Mesodermal cell (in vitro differentiated cells): ENCODE results near the gene RNASE11.
"Not testable (repeated sequence)": the region's sequence is repeated elsewhere in the genome, so short reads cannot be mapped to it uniquely, and the experiment has no call there.

ENCODE experiments used
- H3K27ac ChIP-seq: 2 replicates; pipeline ENCODE4 v1.7.0; 2013; ENCODE audit warnings: mild to moderate bottlenecking, low read depth, low read length, moderate library complexity; ENCODE audit not compliant: severe bottlenecking
- H3K36me3 ChIP-seq: 2 replicates; pipeline ENCODE4 v1.7.1; 2013; ENCODE audit warnings: mild to moderate bottlenecking, low read length, moderate library complexity; ENCODE audit not compliant: control insufficient read depth, insufficient read depth
- H3K4me1 ChIP-seq: one replicate; pipeline ENCODE4 v1.7.1; 2013; ENCODE audit warnings: mild to moderate bottlenecking, low read length; ENCODE audit not compliant: insufficient read depth, control insufficient read depth, poor library complexity, severe bottlenecking
- H3K4me3 ChIP-seq: 2 replicates; pipeline ENCODE4 v1.7.0; 2013; ENCODE audit warnings: low read length, control low read depth, mild to moderate bottlenecking; ENCODE audit not compliant: insufficient read depth, poor library complexity, severe bottlenecking; ENCODE audit errors: extremely low read depth
- H3K9me3 ChIP-seq: 2 replicates; pipeline ENCODE4 v1.7.1; 2013; ENCODE audit warnings: mild to moderate bottlenecking, low read length, moderate library complexity; ENCODE audit not compliant: control insufficient read depth
- WGBS, 2 experiments: methylation state at CpG; one replicate each; pipeline ENCODE4 v1.1.5; 2013; ENCODE audit warnings: missing lambda C conversion rate in 2 of 2; ENCODE audit not compliant: insufficient coverage in 2 of 2; 5-methylcytosine and 5-hydroxymethylcytosine counted together

The RNASE11 gene

GRCh38 chr14:20603813-20604690 is 16.3 kb upstream of the RNASE11 start:
- H3K36me3 ChIP-seq = no peaks in the 10 kb centered on the region
- 91 to 96% methylated on average over 13 of the region's 13 CpGs for whole genome bisulfite sequencing, 2 experiments
- H3K9me3 ChIP-seq = no peaks in the 10 kb centered on the region

GRCh38 chr14:20602583-20602982 is 14.8 kb upstream of the RNASE11 start:
- no peaks in the 10 kb centered on the region for H3K36me3 ChIP-seq
- no peak overlapping the region for H3K4me3 ChIP-seq
- H3K9me3 ChIP-seq = no peaks in the 10 kb centered on the region
- H3K27ac ChIP-seq = no peak overlapping the region
- 86 to 97% methylated on average over 6 to 8 of the region's 9 CpGs for WGBS, 2 experiments
- no peaks in the 10 kb centered on the region for H3K4me1 ChIP-seq

More at GRCh38 chr14:20603813-20604690, 16.3 kb upstream of the RNASE11 start:
- no peaks in the 10 kb centered on the region for H3K4me1 ChIP-seq
- no peak overlapping the region for H3K27ac ChIP-seq
- no peak overlapping the region for H3K4me3 ChIP-seq

DNA sequence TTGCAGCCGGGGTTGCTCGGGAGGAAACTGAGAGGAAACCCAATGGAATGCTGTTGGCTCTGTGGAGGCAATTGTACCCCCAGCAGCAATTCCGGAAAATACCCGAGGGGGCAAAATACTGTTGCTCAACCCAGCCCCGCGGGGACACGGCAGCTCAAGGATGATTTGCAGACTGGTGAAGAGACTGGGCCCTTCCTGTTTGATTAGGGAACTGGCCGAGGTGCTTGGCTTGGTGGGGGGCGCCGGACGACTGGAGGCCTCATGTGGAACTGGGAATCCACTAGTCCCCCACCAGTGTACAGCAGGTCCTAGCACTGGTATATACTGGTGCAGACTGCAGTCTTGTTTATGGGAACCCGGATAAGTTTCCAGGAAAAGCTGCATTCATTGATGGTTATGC is 13.7 kb upstream of the RNASE11 start:
- Histone ChIP-seq H3K36me3 (no peaks in the 10 kb centered on the region), H3K27ac (no peak overlapping the region), H3K4me3 (no peak overlapping the region), H3K9me3 (no peaks in the 10 kb centered on the region), H3K4me1 (no peaks in the 10 kb centered on the region)
- 88 to 93% methylated on average over 9 to 12 of the region's 12 CpGs for WGBS, 2 experiments

DNA sequence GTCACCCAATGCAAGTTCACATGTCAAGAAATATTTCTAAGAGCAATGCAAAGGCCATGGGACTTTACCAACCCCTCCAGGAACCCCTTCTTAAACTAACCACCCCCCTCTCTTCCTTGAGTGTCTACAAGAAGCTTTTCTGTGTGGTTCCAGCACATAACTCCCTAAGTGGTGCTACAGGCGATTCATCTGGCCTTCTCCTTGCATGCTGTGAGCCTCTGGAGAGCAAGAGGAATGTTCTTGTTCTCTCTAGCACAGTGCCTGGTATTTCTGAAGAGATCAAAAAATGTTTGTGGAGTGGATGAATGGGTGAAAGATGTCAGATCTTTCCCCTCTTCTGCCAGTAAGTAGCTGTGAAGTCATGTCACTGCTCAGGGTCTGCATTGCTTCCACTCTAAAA is 9.3 kb upstream of the RNASE11 start:
- H3K9me3 ChIP-seq = no peaks in the 10 kb centered on the region
- H3K4me1 ChIP-seq = no peaks in the 10 kb centered on the region
- H3K4me3 ChIP-seq = no peak overlapping the region
- WGBS, 2 experiments = 63% methylated on average over 1 of the region's 1 CpG; no CpG with 5 or more reads in 1 of the 2 experiments
- no peak overlapping the region for H3K27ac ChIP-seq
- no peaks in the 10 kb centered on the region for H3K36me3 ChIP-seq

- H3K4me3 ChIP-seq, H3K36me3 ChIP-seq, H3K4me1 ChIP-seq, H3K9me3 ChIP-seq, H3K27ac ChIP-seq: not testable (repeated sequence)
- 94 to 100% methylated on average over 1 to 3 of the region's 3 CpGs for WGBS, 2 experiments
Observed at GRCh38 chr14:20595726-20596125, 7.9 kb upstream of the RNASE11 start.

DNA sequence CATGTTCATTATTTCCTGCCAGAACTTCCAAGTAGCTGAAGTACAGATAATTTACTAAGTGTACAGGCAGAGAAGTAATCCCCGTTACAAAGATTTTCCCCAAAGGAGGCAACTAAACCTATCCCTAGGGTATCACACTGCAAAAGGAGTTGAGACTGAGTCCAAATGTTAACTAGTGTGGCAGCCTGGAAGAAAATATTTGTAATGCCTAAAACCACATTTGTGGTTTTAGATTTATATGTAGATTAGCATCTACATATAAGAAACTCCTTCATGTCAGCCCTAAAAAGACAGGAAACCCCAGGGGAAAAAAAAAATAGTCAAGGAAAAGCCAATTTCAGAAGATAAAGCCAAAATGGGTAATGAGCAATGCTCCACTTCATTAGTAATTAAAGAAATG is 4.8 kb upstream of the RNASE11 start:
- Histone ChIP-seq H3K9me3 (no peaks in the 10 kb centered on the region), H3K27ac (no peak overlapping the region)
- no CpG with 5 or more reads among the region's 1 CpG for WGBS, 2 experiments

DNA sequence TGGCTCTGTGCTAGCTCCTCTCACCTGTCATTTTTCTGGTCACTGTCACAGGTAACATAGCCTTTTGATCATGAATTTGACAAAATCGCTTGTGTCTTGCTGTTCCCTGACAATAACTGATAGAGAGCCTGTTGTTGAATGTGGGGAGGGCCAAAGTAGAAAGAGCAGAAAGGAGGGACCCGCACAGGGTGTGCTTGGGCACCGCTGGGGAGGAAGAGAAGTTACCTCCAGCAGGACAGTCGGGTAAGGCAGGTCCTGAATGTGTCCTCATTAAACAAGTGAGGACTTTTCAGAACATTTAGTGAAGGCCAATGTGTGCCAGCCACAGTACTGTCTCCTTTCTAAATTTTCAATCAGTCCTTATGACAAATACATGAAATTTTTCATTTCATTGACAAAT is 3.4 kb upstream of the RNASE11 start, which contains the start of gene RNASE12:
TSS of gene RNASE12 (minus strand) at position 142 of the 400 bp plus-strand sequence. CDS start 653 bp downstream, outside the sequence.
- Histone ChIP-seq H3K27ac (no peak within 1 kb of the TSS), H3K4me3 (no peak within 1 kb of the TSS), H3K4me1 (no peaks in the 10 kb centered on the region), H3K36me3 (no peaks in the 10 kb centered on the region), H3K9me3 (no peaks in the 10 kb centered on the region)
- 79 to 90% methylated on average over 3 to 4 of the region's 4 CpGs for WGBS, 2 experiments

More for the DNA sequence above, 4.8 kb upstream of the RNASE11 start:
- H3K4me3 ChIP-seq = no peak overlapping the region
- H3K4me1 ChIP-seq = no peaks in the 10 kb centered on the region
- no peaks in the 10 kb centered on the region for H3K36me3 ChIP-seq

DNA sequence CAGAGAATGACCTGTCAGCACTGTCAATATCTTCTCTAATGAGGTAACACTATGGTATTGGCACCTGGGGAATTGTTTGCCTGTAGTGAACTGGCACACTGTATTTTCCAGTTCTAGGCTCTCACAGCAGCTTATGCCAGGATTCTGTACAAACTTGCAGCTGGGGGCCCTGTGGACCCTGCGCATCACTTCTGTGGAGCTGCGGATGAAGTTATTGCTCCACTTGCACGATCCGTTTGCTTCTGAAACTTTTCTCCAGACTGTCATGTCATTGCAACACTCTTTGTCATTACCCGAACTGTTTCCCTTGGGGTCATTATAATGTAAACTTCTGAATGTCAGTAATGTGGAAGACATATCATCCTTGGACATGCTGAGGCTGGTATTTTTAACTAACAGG is 3.9 kb downstream of the RNASE11 start:
- Histone ChIP-seq H3K4me1 (no peaks in the 10 kb centered on the region), H3K36me3 (no peaks in the 10 kb centered on the region), H3K4me3 (no peak overlapping the region), H3K9me3 (no peaks in the 10 kb centered on the region), H3K27ac (no peak overlapping the region)
- 88 to 96% methylated on average over 4 of the region's 5 CpGs for WGBS, 2 experiments

DNA sequence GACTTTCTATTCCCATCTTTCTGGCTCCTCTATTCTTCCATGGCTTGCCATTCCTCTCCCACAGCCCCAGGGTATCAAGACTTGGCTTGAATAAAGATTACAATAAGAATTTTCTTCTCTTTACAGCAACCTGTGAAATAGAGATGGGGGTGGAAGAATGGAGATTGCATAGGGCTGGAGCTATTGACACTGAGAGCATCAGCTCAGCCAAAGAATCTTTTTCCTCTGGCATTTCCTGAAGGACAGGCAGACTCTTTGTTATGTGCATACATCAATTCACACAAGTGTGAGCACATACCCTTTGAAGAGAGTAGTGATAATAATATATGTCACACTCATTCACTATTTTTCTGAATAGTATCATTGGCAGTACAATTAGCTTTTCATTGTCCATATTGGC is 4.7 kb downstream of the RNASE11 start:
- H3K9me3 ChIP-seq = no peaks in the 10 kb centered on the region
- no peak overlapping the region for H3K27ac ChIP-seq
- H3K4me1 ChIP-seq = no peaks in the 10 kb centered on the region
- H3K36me3 ChIP-seq = no peaks in the 10 kb centered on the region
- no peak overlapping the region for H3K4me3 ChIP-seq

DNA sequence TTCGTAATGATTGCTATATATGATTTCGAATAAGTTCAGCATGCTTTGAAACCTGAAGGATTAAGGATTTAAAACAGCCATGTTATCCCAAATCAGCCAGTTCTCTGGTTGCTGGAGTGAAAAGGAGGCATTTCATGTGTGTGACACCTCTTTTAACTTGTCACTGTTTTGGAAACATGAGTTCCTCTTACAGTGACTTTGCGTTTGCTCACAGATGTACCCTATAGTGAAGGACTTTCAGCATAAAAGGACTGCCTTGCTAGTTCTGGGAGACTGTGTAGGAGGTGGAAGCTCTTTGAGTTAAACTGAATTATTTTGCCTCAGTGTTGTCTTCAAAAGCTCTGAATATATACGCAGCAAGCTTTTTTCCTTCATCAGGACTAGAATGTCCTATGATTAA is 7.6 kb downstream of the RNASE11 start:
- no peaks in the 10 kb centered on the region for H3K36me3 ChIP-seq
- 61 to 85% methylated on average over 2 of the region's 4 CpGs for WGBS, 2 experiments
- H3K4me3 ChIP-seq = no peak overlapping the region
- no peaks in the 10 kb centered on the region for H3K4me1 ChIP-seq
- no peak overlapping the region for H3K27ac ChIP-seq
- H3K9me3 ChIP-seq = no peaks in the 10 kb centered on the region

DNA sequence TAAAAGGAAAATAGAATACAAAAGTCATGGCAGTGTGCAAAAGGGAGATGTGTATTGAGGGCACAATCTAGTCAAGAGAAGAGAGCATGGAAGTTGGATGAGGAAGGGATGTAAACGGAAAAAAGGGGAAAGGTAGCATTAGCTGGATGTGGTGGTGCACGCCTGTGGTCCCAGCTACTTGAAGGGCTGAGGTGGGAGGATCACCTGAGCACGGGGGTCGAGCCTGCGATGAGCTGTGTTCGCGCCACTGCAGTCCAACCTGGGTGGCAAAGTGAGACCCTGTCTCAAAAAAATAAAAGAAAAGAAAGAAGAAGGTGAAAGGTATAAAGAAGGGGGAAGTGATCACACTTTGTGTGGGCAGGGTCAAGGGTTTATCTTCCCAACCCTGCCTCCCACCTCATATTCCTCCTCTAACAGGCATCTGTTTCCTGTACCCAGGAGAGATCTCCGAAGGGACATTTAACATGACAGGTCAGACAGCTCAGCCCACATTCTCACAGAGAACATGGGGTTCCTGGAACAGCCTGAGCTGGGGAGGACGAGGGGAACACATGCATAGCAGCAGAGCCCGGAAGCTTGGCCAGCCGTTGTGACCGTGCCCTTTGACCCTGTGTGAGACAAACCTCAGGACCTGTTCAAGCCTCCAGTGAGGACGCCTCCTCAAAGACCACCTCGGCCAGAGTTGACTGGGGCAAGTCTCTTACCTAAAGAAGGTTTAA is 8.9 kb downstream of the RNASE11 start:
- no peak overlapping the region for H3K4me3 ChIP-seq
- H3K4me1 ChIP-seq = no peaks in the 10 kb centered on the region
- H3K27ac ChIP-seq = no peak overlapping the region
- H3K9me3 ChIP-seq = no peaks in the 10 kb centered on the region
- no peaks in the 10 kb centered on the region for H3K36me3 ChIP-seq
- WGBS, 2 experiments = 78 to 84% methylated on average over 9 to 13 of the region's 14 CpGs
